ENCODE data around the gene MTMR1. TPM values are rescaled to one million over a fixed set of nuclear protein-coding genes. Genes with fewer than 3 reads are reported as not detected.

The MTMR1 gene
- total RNA-seq, 2 donors from 2014 or later, result 16.5 to 18.5 TPM

DNA sequence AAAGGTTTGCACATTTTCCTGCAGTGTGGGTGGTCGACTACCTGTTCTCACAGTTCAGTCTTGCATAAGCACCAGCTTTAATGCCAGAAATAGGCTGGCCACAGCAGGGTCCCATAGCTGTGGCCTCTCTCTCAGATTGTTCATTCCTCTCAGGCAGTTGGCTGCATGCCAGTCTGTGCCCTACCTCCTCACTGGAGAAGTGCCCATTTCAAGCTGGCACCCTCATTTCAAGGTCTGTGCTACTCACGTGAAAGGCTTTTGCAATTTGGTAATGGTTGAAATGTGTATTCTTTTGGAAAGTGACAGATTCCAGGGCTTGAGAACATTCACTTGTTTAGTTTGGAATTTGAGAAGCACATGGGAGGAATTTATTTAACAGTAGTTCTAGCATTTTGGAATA lies 28.9 kb upstream of the MTMR1 start:
- peaks cover 4% of the 10 kb centered on the region for H3K36me3 ChIP-seq (ENCODE audit: control insufficient read depth, insufficient read depth, low read length)
- H3K27me3 Mint-ChIP-seq (ENCODE audit: insufficient read depth), result no peaks in the 10 kb centered on the region
- H3K9ac ChIP-seq (ENCODE audit: extremely low read depth, low read length, poor library complexity, severe bottlenecking), result no peak overlapping the region
- H3K4me3 Mint-ChIP-seq, result no peak overlapping the region
- no peak overlapping the region for H3K4me3 ChIP-seq (ENCODE audit: low read length)
- H3K9me3 ChIP-seq (ENCODE audit: control insufficient read depth, low read length), result no peaks in the 10 kb centered on the region
- H3K36me3 Mint-ChIP-seq (ENCODE audit: low read depth), result peaks cover 28% of the 10 kb centered on the region
- no peak for DNase-seq
- no peaks in the 10 kb centered on the region for H3K4me1 Mint-ChIP-seq
- no peaks in the 10 kb centered on the region for H3K4me1 ChIP-seq (ENCODE audit: control insufficient read depth, insufficient read depth, low read length)
- H3K27me3 ChIP-seq (ENCODE audit: control insufficient read depth, insufficient read depth, low read length, poor library complexity, severe bottlenecking), result no peaks in the 10 kb centered on the region
- 86% methylated on average over 2 of the region's 2 CpGs; no CpG with 5 or more reads in 1 of the 2 experiments for WGBS, 2 experiments (ENCODE audit: insufficient coverage in 1 of 2, insufficient read length in 1 of 2)
- H3K27ac Mint-ChIP-seq, result no peak overlapping the region
- H3K27ac ChIP-seq (ENCODE audit: low read depth, low read length), result no peak overlapping the region
- TF ChIP-seq CTCF (conservative IDR thresholded peaks at IDR 0.05), result no peak
- peaks cover 46% of the 10 kb centered on the region for H3K9me3 Mint-ChIP-seq

GRCh38 chrX:150676221-150676620 lies 17.0 kb upstream of the MTMR1 start:
- H3K36me3 Mint-ChIP-seq (ENCODE audit: low read depth), result peaks cover 3% of the 10 kb centered on the region
- no peak overlapping the region for H3K27ac Mint-ChIP-seq
- H3K9me3 Mint-ChIP-seq, result peaks cover 58% of the 10 kb centered on the region
- TF ChIP-seq CTCF (conservative IDR thresholded peaks at IDR 0.05), result no peak
- no peaks in the 10 kb centered on the region for H3K27me3 ChIP-seq (ENCODE audit: control insufficient read depth, insufficient read depth, low read length, poor library complexity, severe bottlenecking)
- H3K27ac ChIP-seq (ENCODE audit: low read depth, low read length), result no peak overlapping the region
- H3K4me3 ChIP-seq (ENCODE audit: low read length), result no peak overlapping the region
- no peaks in the 10 kb centered on the region for H3K9me3 ChIP-seq (ENCODE audit: control insufficient read depth, low read length)
- no peak for DNase-seq
- no peak overlapping the region for H3K9ac ChIP-seq (ENCODE audit: extremely low read depth, low read length, poor library complexity, severe bottlenecking)
- H3K4me3 Mint-ChIP-seq, result no peak overlapping the region
- no peaks in the 10 kb centered on the region for H3K4me1 Mint-ChIP-seq
- no peaks in the 10 kb centered on the region for H3K27me3 Mint-ChIP-seq (ENCODE audit: insufficient read depth)
- no peaks in the 10 kb centered on the region for H3K36me3 ChIP-seq (ENCODE audit: control insufficient read depth, insufficient read depth, low read length)
- no peaks in the 10 kb centered on the region for H3K4me1 ChIP-seq (ENCODE audit: control insufficient read depth, insufficient read depth, low read length)
- 87% methylated on average over 2 of the region's 2 CpGs; no CpG with 5 or more reads in 1 of the 2 experiments for WGBS, 2 experiments (ENCODE audit: insufficient coverage in 1 of 2, insufficient read length in 1 of 2)

GRCh38 chrX:150680974-150681373 lies 12.2 kb upstream of the MTMR1 start:
- Histone ChIP-seq H3K27me3 (ENCODE audit: control insufficient read depth, insufficient read depth, low read length, poor library complexity, severe bottlenecking) (no peaks in the 10 kb centered on the region), H3K27ac (ENCODE audit: low read depth, low read length) (no peak overlapping the region), H3K4me1 (ENCODE audit: control insufficient read depth, insufficient read depth, low read length) (no peaks in the 10 kb centered on the region), H3K9me3 (ENCODE audit: control insufficient read depth, low read length) (no peaks in the 10 kb centered on the region), H3K36me3 (ENCODE audit: control insufficient read depth, insufficient read depth, low read length) (no peaks in the 10 kb centered on the region), H3K9ac (ENCODE audit: extremely low read depth, low read length, poor library complexity, severe bottlenecking) (no peak overlapping the region), H3K4me3 (ENCODE audit: low read length) (no peak overlapping the region)
- Mint-ChIP-seq H3K9me3 (peaks cover 53% of the 10 kb centered on the region), H3K4me1 (no peaks in the 10 kb centered on the region), H3K27ac (no peak overlapping the region), H3K4me3 (no peak overlapping the region), H3K27me3 (ENCODE audit: insufficient read depth) (no peaks in the 10 kb centered on the region), H3K36me3 (ENCODE audit: low read depth) (no peaks in the 10 kb centered on the region)
- TF ChIP-seq CTCF (conservative IDR thresholded peaks at IDR 0.05), result peak; percentile 71
- DNase-seq, result peak; percentile 65
- WGBS, 2 experiments (ENCODE audit: insufficient coverage in 1 of 2, insufficient read length in 1 of 2), result 41% methylated on average over 5 of the region's 7 CpGs; no CpG with 5 or more reads in 1 of the 2 experiments

Data from endodermal cell (in vitro differentiated cells).